Measurements from ENCODE around the gene SLC3A2.

The SLC3A2 gene

GRCh38 chr11:62881579-62882430, 1.1 kb downstream of the SLC3A2 start:
- peak; percentile 81 for DNase-seq

GRCh38 chr11:62882431-62882749, 1.7 kb downstream of the SLC3A2 start:
- no peak for DNase-seq

- DNase-seq = no peak
These were observed 2.2 kb downstream of the SLC3A2 start for GRCh38 chr11:62882788-62883501.

GRCh38 chr11:62883673-62884072, 3.0 kb downstream of the SLC3A2 start:
- DNase-seq = no peak

- DNase-seq = no peak
These were observed 4.5 kb downstream of the SLC3A2 start for GRCh38 chr11:62885137-62885750.

- DNase-seq = no peak
These were observed 7.7 kb downstream of the SLC3A2 start for GRCh38 chr11:62888406-62888805.

GRCh38 chr11:62889126-62889483, 8.4 kb downstream of the SLC3A2 start:
- DNase-seq = no peak

- no peak for DNase-seq
These were observed 9.1 kb downstream of the SLC3A2 start for GRCh38 chr11:62889484-62890437.

GRCh38 chr11:62892077-62892922, 11.6 kb downstream of the SLC3A2 start:
- DNase-seq = no peak

- no peak for DNase-seq
These were observed 14.8 kb downstream of the SLC3A2 start for GRCh38 chr11:62895501-62895900.

GRCh38 chr11:62896049-62896448, 15.4 kb downstream of the SLC3A2 start:
- no peak for DNase-seq

GRCh38 chr11:62897311-62897710, 16.6 kb downstream of the SLC3A2 start:
- no peak for DNase-seq

- no peak for DNase-seq
These were observed 17.3 kb downstream of the SLC3A2 start for GRCh38 chr11:62898027-62898426.

GRCh38 chr11:62902932-62903331, 22.2 kb downstream of the SLC3A2 start:
- DNase-seq = no peak

- DNase-seq = no peak
These were observed 24.6 kb downstream of the SLC3A2 start for GRCh38 chr11:62905296-62905695.

- no peak for DNase-seq
These were observed 25.3 kb downstream of the SLC3A2 start for GRCh38 chr11:62905927-62906531.

GRCh38 chr11:62908468-62909072, 27.9 kb downstream of the SLC3A2 start:
- DNase-seq = no peak

GRCh38 chr11:62909107-62909894, 28.6 kb downstream of the SLC3A2 start:
- no peak for DNase-seq

GRCh38 chr11:62910141-62910882, 29.6 kb downstream of the SLC3A2 start:
- no peak for DNase-seq
